GM12891 (cell line): ENCODE results near the gene ACTMAP.
"Not testable (repeated sequence)": the region's sequence is repeated elsewhere in the genome, so short reads cannot be mapped to it uniquely, and the experiment has no call there.

Experiments
- DNase-seq: peaks from one replicate; pipeline ENCODE4 v3.0.0; 2011; ENCODE audit warnings: low spot score; ENCODE audit not compliant: insufficient read length
- FAIRE-seq: peaks from 2 replicates; lab custom pipeline; 2011; peaks lifted over from hg19 to GRCh38; lab: Jason Lieb, UNC
- PAX5 ChIP-seq: IDR thresholded peaks from 2 replicates; pipeline ENCODE4 v1.6.1; 2011; ENCODE audit warnings: low read length, moderate library complexity, mild to moderate bottlenecking; ENCODE audit not compliant: insufficient read depth, severe bottlenecking
- POLR2A ChIP-seq: IDR thresholded peaks from 2 replicates; pipeline ENCODE4 v1.6.1; 2011; ENCODE audit warnings: low read depth, low read length, control low read depth
- POLR2AphosphoS5 ChIP-seq: IDR thresholded peaks from 2 replicates; pipeline ENCODE4 v1.6.1; 2011; ENCODE audit warnings: low read depth, low read length, control low read depth
- POU2F2 ChIP-seq: IDR thresholded peaks from 2 replicates; pipeline ENCODE4 v1.6.1; 2011; ENCODE audit warnings: low read depth, mild to moderate bottlenecking, control low read depth, low read length, moderate library complexity
- SPI1 ChIP-seq: IDR thresholded peaks from 2 replicates; pipeline ENCODE4 v1.6.1; 2011; ENCODE audit warnings: low read depth, low read length, control low read depth
- TAF1 ChIP-seq: IDR thresholded peaks from 2 replicates; pipeline ENCODE4 v1.6.1; 2011; ENCODE audit warnings: low read depth, low read length, control low read depth

ACTMAP gene

GRCh38 chr19:40736661-40737060 lies 13.6 kb downstream of the ACTMAP start:
- FAIRE-seq (no peak), DNase-seq (no peak)
- TF ChIP-seq POLR2AphosphoS5: no peak
- no peak for TF ChIP-seq POU2F2
- TF ChIP-seq SPI1: no peak
- TF ChIP-seq PAX5: no peak
- TF ChIP-seq POLR2A: no peak
- no peak for TF ChIP-seq TAF1

- no peak for TF ChIP-seq POLR2A
- TF ChIP-seq TAF1: no peak
- TF ChIP-seq POU2F2: no peak
- FAIRE-seq: no peak
- no peak for DNase-seq
Measured at GRCh38 chr19:40735013-40735771, 15.1 kb downstream of the ACTMAP start.

- FAIRE-seq (no peak), DNase-seq (no peak)
- TF ChIP-seq POU2F2 (no peak), POLR2A (no peak), POLR2AphosphoS5 (no peak), SPI1 (no peak), TAF1 (no peak), PAX5 (no peak)
Measured at GRCh38 chr19:40733149-40733548, 17.1 kb downstream of the ACTMAP start.

GRCh38 chr19:40732304-40732703 lies 18.0 kb downstream of the ACTMAP start:
- DNase-seq, FAIRE-seq: not testable (repeated sequence)

GRCh38 chr19:40730065-40730464 lies 20.2 kb downstream of the ACTMAP start:
- not testable (repeated sequence) for DNase-seq, FAIRE-seq

GRCh38 chr19:40726279-40726678 lies 24.0 kb downstream of the ACTMAP start:
- no peak for TF ChIP-seq SPI1
- no peak for TF ChIP-seq PAX5
- no peak for TF ChIP-seq POLR2AphosphoS5
- TF ChIP-seq POLR2A: no peak
- no peak for TF ChIP-seq POU2F2
- no peak for TF ChIP-seq TAF1
- no peak for FAIRE-seq

GRCh38 chr19:40724855-40725254 lies 25.4 kb downstream of the ACTMAP start:
- no peak for TF ChIP-seq POLR2A
- TF ChIP-seq PAX5: no peak
- no peak for TF ChIP-seq SPI1
- TF ChIP-seq POU2F2: no peak
- DNase-seq: no peak
- no peak for FAIRE-seq

More at GRCh38 chr19:40726279-40726678, 24.0 kb downstream of the ACTMAP start:
- no peak for DNase-seq

- no peak for FAIRE-seq
- no peak for TF ChIP-seq TAF1
- TF ChIP-seq PAX5: no peak
- TF ChIP-seq SPI1: no peak
- TF ChIP-seq POU2F2: no peak
- no peak for TF ChIP-seq POLR2AphosphoS5
- TF ChIP-seq POLR2A: no peak
- DNase-seq: no peak
Measured at GRCh38 chr19:40724315-40724714, 26.0 kb downstream of the ACTMAP start.

GRCh38 chr19:40723661-40724254 lies 26.5 kb downstream of the ACTMAP start:
- FAIRE-seq (no peak), DNase-seq (no peak)
- TF ChIP-seq POLR2A (no peak), TAF1 (no peak), PAX5 (no peak), POU2F2 (no peak), SPI1 (no peak), POLR2AphosphoS5 (no peak)

- no peak for DNase-seq
- TF ChIP-seq POLR2AphosphoS5: no peak
- no peak for TF ChIP-seq POLR2A
- TF ChIP-seq POU2F2: no peak
- no peak for TF ChIP-seq SPI1
- no peak for TF ChIP-seq PAX5
- no peak for TF ChIP-seq TAF1
- no peak for FAIRE-seq
Measured at GRCh38 chr19:40721936-40722661, 28.2 kb downstream of the ACTMAP start.
